PC-9 (cell line): ENCODE results near the gene PRPF40A. TPM values are rescaled to one million over a fixed set of nuclear protein-coding genes. Genes with fewer than 3 reads are reported as not detected.

ENCODE experiments used
- BruUV-seq: library from RNA; stranded (reverse); fragments of 400-500 nt; replicated peaks from 2 replicates; lab custom pipeline; 2021; lab: Mats Ljungman, UMichigan
- CTCF ChIA-PET: fragments of 300-600 bp; sonication (Branson Sonifier 250); formaldehyde crosslinking; loops from one replicate; lab custom pipeline; 2022; ENCODE audit warnings: antibody characterized with exemption; lab: Charles Lee
- POLR2A ChIA-PET: fragments of 300-600 bp; sonication (Branson Sonifier 250); formaldehyde crosslinking; loops from one replicate; lab custom pipeline; 2022; ENCODE audit warnings: antibody characterized with exemption; ENCODE audit not compliant: unreplicated experiment; lab: Charles Lee
- DNase-seq, 2 experiments: peaks; one replicate each; pipeline versions ENCODE4 v3.0.0 to v3.0.0-alpha.2; 2015 to 2022; ENCODE audit warnings: mixed read lengths in 1 of 2
- H2AFZ ChIP-seq: fragments of 200-600 bp; sonication (generic); 2 replicates; pipeline ENCODE4 v1.8.1; 2017; ENCODE audit warnings: antibody characterized with exemption
- H3F3A ChIP-seq: fragments of 200-600 bp; sonication (generic); 2 replicates; pipeline ENCODE4 v1.8.1; 2017; ENCODE audit warnings: antibody characterized with exemption, mild to moderate bottlenecking, low read depth; ENCODE audit not compliant: insufficient read depth
- H3K27ac ChIP-seq: fragments of 200-600 bp; sonication (generic); 2 replicates; pipeline ENCODE4 v1.6.1; 2016; ENCODE audit warnings: mixed run types
- H3K27me3 ChIP-seq: fragments of 200-600 bp; sonication (generic); 2 replicates; pipeline ENCODE4 v1.6.1; 2016; ENCODE audit warnings: low read depth, mixed run types; ENCODE audit not compliant: insufficient read depth
- H3K36me3 ChIP-seq: fragments of 200-600 bp; sonication (generic); 2 replicates; pipeline ENCODE4 v1.6.1; 2016; ENCODE audit warnings: low read depth, mixed run types
- H3K4me1 ChIP-seq: fragments of 200-600 bp; sonication (generic); replicated peaks from 2 replicates; pipeline ENCODE4 v1.6.1; 2016; ENCODE audit warnings: mixed run types; ENCODE audit not compliant: insufficient read depth
- H3K4me2 ChIP-seq: fragments of 200-600 bp; sonication (generic); 2 replicates; pipeline ENCODE4 v1.6.1; 2017; ENCODE audit warnings: mixed run types
- H3K4me3 ChIP-seq: fragments of 200-600 bp; sonication (generic); 2 replicates; pipeline ENCODE4 v1.6.1; 2016; ENCODE audit warnings: mixed run types
- H3K79me2 ChIP-seq: fragments of 200-600 bp; sonication (generic); 2 replicates; pipeline ENCODE4 v1.6.1; 2017; ENCODE audit warnings: low read depth, mixed run types
- H3K9me2 ChIP-seq: fragments of 200-600 bp; sonication (generic); 2 replicates; pipeline ENCODE4 v1.8.1; 2017; ENCODE audit warnings: mild to moderate bottlenecking; ENCODE audit not compliant: insufficient read depth
- H3K9me3 ChIP-seq: fragments of 200-600 bp; sonication (generic); 2 replicates; pipeline ENCODE4 v1.8.1; 2016; ENCODE audit warnings: low read depth; ENCODE audit not compliant: insufficient read depth
- H4K20me1 ChIP-seq: fragments of 200-600 bp; sonication (generic); 2 replicates; pipeline ENCODE4 v1.8.1; 2017; ENCODE audit not compliant: insufficient read depth
- CTCF ChIP-seq: fragments of 200-600 bp; sonication (generic); conservative IDR thresholded peaks from 2 replicates; pipeline ENCODE4 v1.6.1; 2017; ENCODE audit warnings: mixed run types, antibody characterized with exemption, mild to moderate bottlenecking, moderate library complexity
- EZH2 ChIP-seq: fragments of 200-600 bp; sonication (generic); IDR thresholded peaks from 2 replicates; pipeline ENCODE4 v1.8.0; 2017; ENCODE audit warnings: antibody characterized with exemption, low read depth
- intact Hi-C: fragments of 100-400 bp; cut with micrococcal nuclease; formaldehyde crosslinking; loops from one replicate; pipeline ENCODE4 v1.10.0; 2022; ENCODE audit not compliant: unreplicated experiment
- total RNA-seq: library from RNA; stranded (reverse); gene quantifications from 2 replicates; pipeline ENCODE4 v1.2.3, GENCODE V29; 2021

The PRPF40A gene
- total RNA-seq, 1 experiment from 2014 or later = 94.1 TPM

- Histone ChIP-seq H3K27me3 (no peaks in the 10 kb centered on the region), H3K9me3 (no peaks in the 10 kb centered on the region), H3K36me3 (peaks cover 8% of the 10 kb centered on the region; the same call in 1 of the 2 replicates), H3F3A (no peaks in the 10 kb centered on the region; the same call in 1 of the 2 replicates), H3K4me1 (no peaks in the 10 kb centered on the region), H3K9me2 (no peaks in the 10 kb centered on the region), H3K4me2 (no peak overlapping the region), H2AFZ (no peak overlapping the region), H3K4me3 (no peak overlapping the region), H3K79me2 (no peaks in the 10 kb centered on the region), H3K27ac (no peak overlapping the region), H4K20me1 (no peaks in the 10 kb centered on the region)
- DNase-seq = no peak
- intact Hi-C loops = no loop called here
- ChIA-PET POLR2A (no interaction called here), CTCF (no interaction called here)
- no TSS peak for BruUV-seq
- TF ChIP-seq CTCF (no peak), EZH2 (no peak)
These were observed 96.3 kb downstream of the PRPF40A start for GRCh38 chr2:152620985-152621384.

DNA sequence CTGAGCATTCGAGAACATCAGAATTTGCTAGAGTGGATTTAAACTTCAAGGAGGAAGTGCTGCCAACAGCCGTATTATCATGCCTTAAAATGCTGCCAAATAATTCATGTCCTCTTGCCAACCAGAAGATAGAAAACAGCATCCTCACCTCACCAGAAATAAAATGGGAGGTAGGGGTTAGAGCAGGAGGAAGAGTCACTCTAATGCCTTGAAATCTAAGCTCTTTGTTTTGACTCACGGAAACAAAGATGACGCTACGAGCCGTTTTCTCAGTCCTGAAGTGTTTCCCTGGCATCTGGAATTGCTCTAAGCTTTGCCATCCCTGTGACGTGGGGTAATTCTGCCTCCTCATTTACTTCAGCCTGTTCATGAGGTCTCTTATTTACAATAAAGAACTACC lies 97.1 kb downstream of the PRPF40A start:
- no peaks in the 10 kb centered on the region for H4K20me1 ChIP-seq
- no peaks in the 10 kb centered on the region for H3K27me3 ChIP-seq
- no peak for DNase-seq
- no peaks in the 10 kb centered on the region for H3K4me1 ChIP-seq
- ChIA-PET POLR2A (no interaction called here), CTCF (no interaction called here)
- no TSS peak for BruUV-seq
- intact Hi-C loops = no loop called here
- no peak overlapping the region for H3K4me3 ChIP-seq
- TF ChIP-seq EZH2 (no peak), CTCF (no peak)
- no peaks in the 10 kb centered on the region for H3F3A ChIP-seq
- no peaks in the 10 kb centered on the region for H3K79me2 ChIP-seq
- peaks cover 12% of the 10 kb centered on the region; the same call in 1 of the 2 replicates for H3K36me3 ChIP-seq
- H2AFZ ChIP-seq = no peak overlapping the region
- H3K27ac ChIP-seq = no peak overlapping the region
- H3K9me2 ChIP-seq = no peaks in the 10 kb centered on the region
- no peak overlapping the region for H3K4me2 ChIP-seq
- H3K9me3 ChIP-seq = no peaks in the 10 kb centered on the region

GRCh38 chr2:152618193-152618564 lies 99.1 kb downstream of the PRPF40A start:
- Histone ChIP-seq H3K27ac (no peak overlapping the region), H3K27me3 (no peaks in the 10 kb centered on the region), H4K20me1 (no peaks in the 10 kb centered on the region), H3K4me3 (no peak overlapping the region), H3K4me2 (no peak overlapping the region), H3K79me2 (no peaks in the 10 kb centered on the region), H3K36me3 (peaks cover 14% of the 10 kb centered on the region; the same call in 1 of the 2 replicates), H2AFZ (no peak overlapping the region), H3K4me1 (peaks cover 5% of the 10 kb centered on the region; the same call in 1 of the 2 replicates), H3K9me2 (no peaks in the 10 kb centered on the region), H3K9me3 (no peaks in the 10 kb centered on the region), H3F3A (no peaks in the 10 kb centered on the region; the same call in 1 of the 2 replicates)
- ChIA-PET CTCF (no interaction called here), POLR2A (no interaction called here)
- BruUV-seq = no TSS peak
- TF ChIP-seq CTCF (no peak), EZH2 (no peak)
- intact Hi-C loops = loop anchor here (10.0 kb wide), 2 partner anchors 113 to 213 kb away; no protein-coding TSS in a partner anchor
- no peak for DNase-seq
